GM23338 (cell line): ENCODE results near the gene PCMT1. TPM values are rescaled to one million over a fixed set of nuclear protein-coding genes. Genes with fewer than 3 reads are reported as not detected.

Experiments
- ATAC-seq: fragments of 200-7000 bp; cut with Tn5 transposase; 3 replicates; pipeline ENCODE4 v1.9.1; 2020
- DNase-seq: peaks from one replicate; pipeline ENCODE4 v3.0.0-alpha.2; 2015; ENCODE audit warnings: low spot score
- H2AFZ ChIP-seq: fragments of 200-600 bp; sonication (generic); 2 replicates; pipeline ENCODE4 v1.8.0; 2016; ENCODE audit warnings: antibody characterized with exemption, mild to moderate bottlenecking, moderate library complexity
- H3F3A ChIP-seq: fragments of 200-600 bp; sonication (generic); replicated peaks from 2 replicates; pipeline ENCODE4 v1.8.0; 2017; ENCODE audit warnings: antibody characterized with exemption, mixed run types, low read depth
- H3K27ac ChIP-seq: fragments of 200-600 bp; sonication (generic); 2 replicates; pipeline ENCODE4 v1.6.1; 2016; ENCODE audit warnings: low read depth
- H3K27me3 ChIP-seq: fragments of 200-600 bp; sonication (generic); 2 replicates; pipeline ENCODE4 v1.8.0; 2016; ENCODE audit warnings: mild to moderate bottlenecking, mixed run types, moderate library complexity; ENCODE audit not compliant: insufficient read depth
- H3K36me3 ChIP-seq: fragments of 200-600 bp; sonication (generic); 2 replicates; pipeline ENCODE4 v1.8.0; 2016; ENCODE audit warnings: mild to moderate bottlenecking; ENCODE audit not compliant: insufficient read depth
- H3K4me1 ChIP-seq: fragments of 200-600 bp; sonication (generic); 2 replicates; pipeline ENCODE4 v1.8.0; 2016; ENCODE audit warnings: mild to moderate bottlenecking, moderate library complexity; ENCODE audit not compliant: insufficient read depth
- H3K4me2 ChIP-seq: fragments of 200-600 bp; sonication (generic); 2 replicates; pipeline ENCODE4 v1.7.1; 2017; ENCODE audit warnings: mixed run types
- H3K4me3 ChIP-seq: fragments of 200-600 bp; sonication (generic); 2 replicates; pipeline ENCODE4 v1.6.1; 2016; ENCODE audit warnings: mixed run types
- H3K79me2 ChIP-seq: fragments of 200-600 bp; sonication (generic); replicated peaks from 2 replicates; pipeline ENCODE4 v1.8.0; 2017; ENCODE audit warnings: mild to moderate bottlenecking; ENCODE audit not compliant: insufficient read depth
- H3K9me2 ChIP-seq: fragments of 200-600 bp; sonication (generic); 2 replicates; pipeline ENCODE4 v1.8.0; 2017; ENCODE audit not compliant: insufficient read depth
- H4K20me1 ChIP-seq: fragments of 200-600 bp; sonication (generic); replicated peaks from 2 replicates; pipeline ENCODE4 v1.8.0; 2017; ENCODE audit warnings: mild to moderate bottlenecking; ENCODE audit not compliant: insufficient read depth
- H3K27ac Mint-ChIP-seq: 2 replicates; pipeline ENCODE4 v1.8.0; 2020; ENCODE audit warnings: inconsistent platforms, mild to moderate bottlenecking, moderate library complexity, mixed read lengths
- H3K27me3 Mint-ChIP-seq: 3 replicates; pipeline ENCODE4 v1.8.0; 2022; ENCODE audit warnings: low read depth, mild to moderate bottlenecking, moderate library complexity, mixed read lengths, inconsistent platforms; ENCODE audit not compliant: insufficient read depth, poor library complexity
- H3K36me3 Mint-ChIP-seq: 3 replicates; pipeline ENCODE4 v1.8.0; 2021; ENCODE audit warnings: low read depth, mild to moderate bottlenecking, inconsistent platforms, moderate library complexity, mixed read lengths
- H3K4me1 Mint-ChIP-seq: 3 replicates; pipeline ENCODE4 v1.8.0; 2020; ENCODE audit warnings: mild to moderate bottlenecking, inconsistent platforms, mixed read lengths
- H3K4me3 Mint-ChIP-seq: 3 replicates; pipeline ENCODE4 v1.8.0; 2021; ENCODE audit warnings: moderate library complexity, mild to moderate bottlenecking, inconsistent platforms, mixed read lengths
- H3K9me3 Mint-ChIP-seq: 3 replicates; pipeline ENCODE4 v1.8.0; 2020; ENCODE audit warnings: moderate library complexity, mild to moderate bottlenecking, inconsistent platforms, mixed read lengths
- CREB1 ChIP-seq: fragments of 250-450 bp; sonication (Bioruptor Pico); IDR thresholded peaks from 2 replicates; pipeline ENCODE4 v1.5.0; 2020; ENCODE audit warnings: low read depth, mild to moderate bottlenecking, moderate library complexity
- NANOG ChIP-seq: IDR thresholded peaks from 2 replicates; pipeline ENCODE4 v1.6.1; 2016; ENCODE audit warnings: antibody characterized with exemption, borderline replicate concordance
- ZNF331 ChIP-seq: fragments of 250-450 bp; sonication (Bioruptor Pico); IDR thresholded peaks from 2 replicates; pipeline ENCODE4 v1.5.0; 2020; ENCODE audit warnings: low read depth, mild to moderate bottlenecking, moderate library complexity
- ZNF462 ChIP-seq: fragments of 250-450 bp; sonication (Bioruptor Pico); IDR thresholded peaks from 2 replicates; pipeline ENCODE4 v1.5.0; 2020; ENCODE audit warnings: mild to moderate bottlenecking, moderate library complexity
- polyA plus RNA-seq: library from polyadenylated mRNA; unstranded; fragments of >200 nt; fragmentation: Nextera tagmentation; extraction: Ambion mirVana; gene quantifications from 2 replicates; pipeline ENCODE4 v1.2.1, GENCODE V29; 2016
- total RNA-seq: library from RNA; depleted of rRNA; stranded (reverse); fragments of >200 nt; shearing (Covaris generic); gene quantifications from 2 replicates; pipeline ENCODE4 v1.2.3, GENCODE V29; 2014

The PCMT1 gene
- total and polyA plus RNA-seq, 2 experiments from 2014 or later: 87.6 to 168 TPM

GRCh38 chr6:149825292-149825691 lies 75.8 kb downstream of the PCMT1 start:
- H2AFZ ChIP-seq: no peak overlapping the region
- H3K9me2 ChIP-seq: no peaks in the 10 kb centered on the region
- no peak for DNase-seq

More at GRCh38 chr6:149825292-149825691, 75.8 kb downstream of the PCMT1 start:
- Histone ChIP-seq H3K36me3 (no peaks in the 10 kb centered on the region; the same call in 1 of the 2 replicates), H3K79me2 (no peaks in the 10 kb centered on the region), H3K4me1 (no peaks in the 10 kb centered on the region), H3K27me3 (no peaks in the 10 kb centered on the region), H3K4me2 (no peak overlapping the region), H3K27ac (no peak overlapping the region), H3K4me3 (no peak overlapping the region), H3F3A (no peaks in the 10 kb centered on the region), H4K20me1 (no peaks in the 10 kb centered on the region; the same call in 1 of the 2 replicates)
- Mint-ChIP-seq H3K4me1 (no peaks in the 10 kb centered on the region), H3K36me3 (no peaks in the 10 kb centered on the region), H3K4me3 (no peak overlapping the region), H3K27me3 (peaks cover 5% of the 10 kb centered on the region), H3K9me3 (no peaks in the 10 kb centered on the region), H3K27ac (no peak overlapping the region)
- no peak for ATAC-seq
- TF ChIP-seq ZNF462 (CRISPR knock-in tag): no peak
- TF ChIP-seq NANOG: no peak
- no peak for TF ChIP-seq CREB1 (CRISPR knock-in tag)
- no peak for TF ChIP-seq ZNF331 (CRISPR knock-in tag)
